ENCODE results near the gene SLC9A1. TPM values are rescaled to one million over a fixed set of nuclear protein-coding genes. Genes with fewer than 3 reads are reported as not detected.

Gene SLC9A1
- total and polyA plus RNA-seq, 2 of the 8 experiments (the other 6 are each of a cell fraction or from before 2014, with no cell fraction given), result 11.3 to 25.1 TPM

DNA sequence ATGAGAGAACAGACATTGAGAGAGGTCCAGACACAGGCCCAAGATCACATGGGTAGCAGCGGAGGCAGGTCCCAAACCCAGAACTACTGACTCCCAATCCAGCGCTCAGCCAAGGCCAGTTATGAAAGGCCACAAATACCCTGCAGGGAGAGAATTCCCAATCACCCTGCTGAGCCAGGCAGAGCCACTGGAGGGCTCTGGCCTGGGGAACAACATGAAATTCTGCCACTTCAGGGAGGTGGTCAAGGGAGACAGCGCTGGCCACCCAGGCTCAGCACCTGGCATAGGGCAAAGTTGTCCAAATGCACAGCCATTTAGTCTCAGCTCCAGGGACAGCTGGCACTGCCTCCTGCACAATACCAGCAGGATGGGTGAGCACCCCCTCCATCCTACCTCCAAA, 27.5 kb downstream of the SLC9A1 start (continued):
- TF ChIP-seq SIN3A (conservative IDR thresholded peaks at IDR 0.05 in 1 of 2, IDR thresholded peaks at IDR 0.05 in 1 of 2; ENCODE audit: low read depth in 1 of 2, low read length in 2 of 2) (no peak), SRF (IDR thresholded peaks at IDR 0.05; ENCODE audit: low read depth, low read length) (no peak), KDM5A (IDR thresholded peaks at IDR 0.05; ENCODE audit: low read length) (no peak), CTBP2 (IDR thresholded peaks at IDR 0.05; ENCODE audit: borderline replicate concordance, insufficient read depth, insufficient read length, low read length) (no peak)

All from H1 (cell line).